ENCODE measurements around the gene RPL29. TPM values are rescaled to one million over a fixed set of nuclear protein-coding genes. Genes with fewer than 3 reads are reported as not detected.

The RPL29 gene
- total and polyA plus RNA-seq, 2 donors (not counting 3 experiments of a cell fraction or from before 2014, with no cell fraction given): 1,236 to 2,177 TPM

GRCh38 chr3:52029053-52029452 lies 33.4 kb upstream of the RPL29 start:
- H2AFZ ChIP-seq (ENCODE audit: low read depth, low read length): no peak overlapping the region
- dilution Hi-C loops (cut with MboI; ENCODE audit: extremely low pct_ligation_motif_present, low sequenced_read_pairs): no loop called here
- H3K4me1 ChIP-seq (ENCODE audit: control insufficient read depth, extremely low read depth, insufficient read depth, low read length): no peaks in the 10 kb centered on the region
- H3K79me2 ChIP-seq (ENCODE audit: control insufficient read depth, insufficient read depth, low read length): no peaks in the 10 kb centered on the region
- TF ChIP-seq GATA2 (IDR thresholded peaks at IDR 0.05; ENCODE audit: insufficient read depth, insufficient read length, low read depth, low read length) (no peak), EZH2 (IDR thresholded peaks at IDR 0.05; ENCODE audit: borderline replicate concordance, low read depth, low read length, severe bottlenecking) (no peak), MAX (IDR thresholded peaks at IDR 0.05; ENCODE audit: insufficient read depth, insufficient read length) (no peak), MYC (IDR thresholded peaks at IDR 0.05; ENCODE audit: low read depth, low read length) (no peak), POLR2AphosphoS5 (IDR thresholded peaks at IDR 0.05; ENCODE audit: insufficient read depth, low read depth, low read length) (no peak), FOS (IDR thresholded peaks at IDR 0.05; ENCODE audit: borderline replicate concordance, insufficient read depth, low read length) (no peak), JUN (IDR thresholded peaks at IDR 0.05; ENCODE audit: borderline replicate concordance, insufficient read depth, insufficient read length, low read depth) (no peak), POLR2A (IDR thresholded peaks at IDR 0.05; ENCODE audit: low read depth, low read length) (no peak), CTCF (IDR thresholded peaks at IDR 0.05; ENCODE audit: extremely low read depth in 1 of 2, insufficient read depth in 1 of 2, low read depth in 1 of 2, low read length in 2 of 2) (no peak)
- no peak overlapping the region for H3K9ac ChIP-seq (replicated peaks; ENCODE audit: extremely low read depth, insufficient read depth, low read length)
- ChIA-PET CTCF (interaction anchor here (1.0 to 2.2 kb wide), 4 partner anchors 12 to 94 kb away, joined by 3 to 7 read pairs (median 5); partner anchors contain the start of gene DUSP7), POLR2A (no interaction called here)
- no TSS peak for BruUV-seq (replicated peaks)
- H3K9me1 ChIP-seq (replicated peaks; ENCODE audit: control insufficient read depth, extremely low read depth, insufficient read depth, low read length): no peaks in the 10 kb centered on the region
- H3K4me2 ChIP-seq (ENCODE audit: insufficient read depth, low read length): no peak overlapping the region
- intact Hi-C loops (cut with micrococcal nuclease): no loop called here
- H3K27me3 ChIP-seq (ENCODE audit: control insufficient read depth in 2 of 2, insufficient read depth in 2 of 2, low read length in 2 of 2): no peaks in the 10 kb centered on the region
- FAIRE-seq: no peak
- H4K20me1 ChIP-seq (replicated peaks; ENCODE audit: control insufficient read depth, extremely low read depth, insufficient read depth, low read length): no peaks in the 10 kb centered on the region
- no peak overlapping the region for H3K4me3 ChIP-seq (replicated peaks in 1 of 3; ENCODE audit: insufficient read depth in 1 of 3, low read depth in 1 of 3, low read length in 3 of 3)
- H3K36me3 ChIP-seq (ENCODE audit: control insufficient read depth in 2 of 2, extremely low read depth in 1 of 2, insufficient read depth in 2 of 2, low read length in 2 of 2): no peaks in the 10 kb centered on the region
- DNase-seq (ENCODE audit: low read depth, low spot score): no peak
- no peaks in the 10 kb centered on the region for H3K9me3 ChIP-seq (replicated peaks; ENCODE audit: control insufficient read depth, insufficient read depth, low read length)
- H3K27ac ChIP-seq (ENCODE audit: insufficient read depth, low read depth, low read length): no peak overlapping the region

All from endothelial cell of umbilical vein (primary cell).